ES-I3 (cell line): ENCODE results near the gene NRSN2.
"Not testable (repeated sequence)": the region's sequence is repeated elsewhere in the genome, so short reads cannot be mapped to it uniquely, and the experiment has no call there.

ENCODE experiments used
- H3K36me3 ChIP-seq: 2 replicates; pipeline ENCODE4 v1.6.1; 2013; ENCODE audit warnings: mild to moderate bottlenecking, low read length, control low read depth, moderate library complexity; ENCODE audit not compliant: insufficient read depth
- H3K4me1 ChIP-seq: 2 replicates; pipeline ENCODE4 v1.6.1; 2013; ENCODE audit warnings: mild to moderate bottlenecking, control low read depth, low read length; ENCODE audit not compliant: insufficient read depth
- H3K9ac ChIP-seq: 2 replicates; pipeline ENCODE4 v1.6.1; 2013; ENCODE audit warnings: low read depth, mild to moderate bottlenecking, low read length, moderate library complexity
- H3K9me3 ChIP-seq: 2 replicates; pipeline ENCODE4 v1.6.1; 2013; ENCODE audit warnings: mild to moderate bottlenecking, low read length, moderate library complexity; ENCODE audit not compliant: control insufficient read depth, insufficient read depth

The NRSN2 gene

DNA sequence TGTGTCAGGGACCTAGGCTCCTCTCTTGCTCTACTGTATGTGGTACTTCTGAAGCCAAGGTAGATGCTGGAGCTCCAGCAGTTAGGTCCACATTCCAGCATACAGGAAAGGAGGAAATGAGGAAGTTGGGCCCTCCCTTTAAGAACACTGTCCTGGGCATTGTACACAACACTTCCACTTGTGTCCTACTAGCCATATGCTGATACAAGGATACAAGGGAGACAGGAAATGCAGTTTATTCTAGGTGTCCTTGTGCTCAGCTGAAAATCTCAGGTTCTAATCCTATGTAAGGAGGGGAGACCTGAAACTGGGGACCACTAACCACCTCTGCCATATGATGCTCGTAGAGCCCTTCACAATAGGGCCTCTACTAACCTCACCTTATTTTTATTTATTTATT lies 37.8 kb downstream of the NRSN2 start:
- H3K9me3 ChIP-seq: no peaks in the 10 kb centered on the region
- H3K9ac ChIP-seq: no peak overlapping the region
- peaks cover 12% of the 10 kb centered on the region; the same call in 1 of the 2 replicates for H3K36me3 ChIP-seq
- H3K4me1 ChIP-seq: no peaks in the 10 kb centered on the region; the same call in 1 of the 2 replicates

DNA sequence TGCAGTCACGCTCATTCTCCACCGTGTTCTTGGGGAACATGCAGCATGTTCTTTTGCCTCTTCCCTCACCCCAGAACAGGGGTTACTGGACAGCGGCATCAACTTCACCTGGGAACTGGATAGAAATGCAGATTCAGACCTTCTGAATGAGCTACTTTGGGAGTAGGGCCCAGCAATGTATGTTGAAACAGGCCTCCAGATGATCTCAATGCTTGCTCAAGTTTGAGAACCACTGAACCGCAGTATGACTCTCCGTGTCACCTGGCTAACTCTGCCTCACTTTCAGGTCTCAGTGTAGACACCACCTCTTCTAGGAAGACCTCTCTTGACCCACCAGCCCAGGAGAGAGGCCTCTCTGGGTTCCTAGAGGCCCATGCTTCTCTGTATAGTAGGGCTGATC lies 38.5 kb downstream of the NRSN2 start:
- H3K9me3 ChIP-seq: no peaks in the 10 kb centered on the region
- H3K9ac ChIP-seq: no peak overlapping the region
- peaks cover 12% of the 10 kb centered on the region; the same call in 1 of the 2 replicates for H3K36me3 ChIP-seq
- no peaks in the 10 kb centered on the region; the same call in 1 of the 2 replicates for H3K4me1 ChIP-seq

DNA sequence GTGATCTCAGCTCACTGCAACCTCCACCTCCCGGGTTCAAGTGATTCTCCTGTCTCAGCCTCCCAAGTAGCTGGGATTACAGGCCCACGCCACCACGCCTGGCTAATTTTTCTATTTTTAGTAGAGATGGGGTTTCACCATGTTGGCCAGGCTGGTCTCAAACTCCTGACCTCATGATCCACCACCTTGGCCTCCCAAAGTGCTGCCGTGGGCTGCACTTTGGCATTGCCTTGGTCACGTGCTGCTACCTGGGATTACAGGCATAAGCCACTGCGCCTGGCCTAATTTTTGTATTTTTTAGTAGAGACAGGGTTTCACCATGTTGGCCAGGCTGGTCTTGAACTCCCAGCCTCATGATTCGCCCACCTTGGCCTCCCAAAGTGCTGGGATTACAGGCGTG lies 39.7 kb downstream of the NRSN2 start:
- H3K9ac ChIP-seq, H3K4me1 ChIP-seq, H3K9me3 ChIP-seq: not testable (repeated sequence)
- H3K36me3 ChIP-seq: peaks cover 12% of the 10 kb centered on the region; the same call in 1 of the 2 replicates

DNA sequence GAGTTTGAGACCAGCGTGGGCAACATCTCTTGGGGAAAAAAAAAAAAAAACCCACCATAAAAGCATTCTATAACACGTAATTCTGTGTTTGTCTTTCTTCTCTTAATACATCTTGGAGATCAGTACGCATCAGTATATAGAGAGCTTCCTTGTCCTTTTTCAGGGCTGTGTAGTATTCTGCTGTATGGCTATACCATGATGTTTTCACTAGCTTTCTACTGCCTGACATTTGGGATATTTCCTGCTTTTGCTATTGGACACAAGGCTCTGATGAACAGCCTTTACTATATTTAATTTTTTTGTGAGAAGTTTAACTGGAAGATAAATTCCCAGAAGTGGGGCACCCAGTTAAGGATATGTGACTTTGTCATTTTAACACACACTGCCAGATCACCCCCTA lies 40.6 kb downstream of the NRSN2 start:
- Histone ChIP-seq H3K36me3 (peaks cover 17% of the 10 kb centered on the region; the same call in 1 of the 2 replicates), H3K9ac (no peak overlapping the region), H3K9me3 (no peaks in the 10 kb centered on the region), H3K4me1 (no peaks in the 10 kb centered on the region; the same call in 1 of the 2 replicates)

DNA sequence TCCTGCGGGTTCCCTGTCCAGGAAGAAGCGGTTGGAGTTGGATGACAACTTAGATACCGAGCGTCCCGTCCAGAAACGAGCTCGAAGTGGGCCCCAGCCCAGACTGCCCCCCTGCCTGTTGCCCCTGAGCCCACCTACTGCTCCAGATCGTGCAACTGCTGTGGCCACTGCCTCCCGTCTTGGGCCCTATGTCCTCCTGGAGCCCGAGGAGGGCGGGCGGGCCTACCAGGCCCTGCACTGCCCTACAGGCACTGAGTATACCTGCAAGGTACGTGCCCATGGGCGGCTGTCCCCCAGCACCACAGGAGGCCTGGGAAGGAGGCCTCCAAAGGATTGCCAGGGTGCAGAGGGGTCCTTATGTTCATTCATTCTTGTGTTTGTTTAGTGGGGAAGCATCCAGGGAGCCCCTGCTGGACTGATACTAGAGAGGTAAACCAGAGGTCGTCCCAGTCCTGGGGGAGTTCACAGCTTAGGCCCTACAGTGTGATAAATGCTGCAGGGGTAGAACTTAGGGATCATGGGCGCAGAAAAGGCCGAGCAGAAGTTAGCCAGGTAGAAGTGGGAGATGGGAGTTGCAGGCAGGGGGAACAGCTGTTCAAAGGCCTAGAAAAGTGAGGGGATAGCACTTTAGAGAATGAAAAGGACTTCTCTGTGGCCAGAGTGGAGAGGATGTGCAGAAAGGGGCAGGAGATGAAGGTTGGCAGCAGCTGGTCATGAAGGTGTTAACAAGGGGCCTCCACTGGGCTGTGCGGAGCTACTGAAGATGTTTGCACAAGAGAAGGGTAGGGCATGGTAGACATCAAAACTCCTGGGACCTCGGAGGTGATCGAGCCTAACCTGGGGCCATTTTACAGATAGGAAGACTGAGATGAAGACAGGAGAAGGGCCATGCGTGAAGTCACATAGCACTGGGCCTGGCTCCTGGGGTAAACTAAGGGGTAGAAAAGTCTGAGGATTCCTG lies 41.4 kb downstream of the NRSN2 start:
- Histone ChIP-seq H3K9me3 (no peaks in the 10 kb centered on the region), H3K4me1 (no peaks in the 10 kb centered on the region), H3K9ac (no peak overlapping the region), H3K36me3 (peaks cover 17% of the 10 kb centered on the region; the same call in 1 of the 2 replicates)

DNA sequence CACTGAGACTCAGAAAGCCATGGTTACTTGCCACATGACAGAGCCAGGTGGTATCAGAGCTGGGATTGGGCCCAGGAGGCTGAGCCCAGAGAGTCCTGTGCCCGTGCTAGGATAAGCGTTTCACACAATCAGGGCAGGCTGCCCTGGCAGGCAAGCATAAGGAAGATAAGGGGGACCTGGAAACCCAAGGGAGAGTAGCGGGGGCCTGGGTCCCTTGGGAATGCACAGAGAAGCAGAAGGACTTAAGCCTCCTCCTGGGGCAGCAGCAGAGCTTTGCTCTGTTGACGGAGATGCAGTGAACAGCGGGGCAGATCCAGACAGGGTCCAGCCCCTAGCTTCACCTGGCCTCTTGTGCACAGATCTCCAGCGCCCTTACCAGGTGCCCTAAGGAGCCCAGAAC lies 42.3 kb downstream of the NRSN2 start:
- no peaks in the 10 kb centered on the region for H3K4me1 ChIP-seq
- peaks cover 23% of the 10 kb centered on the region; the same call in 1 of the 2 replicates for H3K36me3 ChIP-seq
- no peak overlapping the region for H3K9ac ChIP-seq
- H3K9me3 ChIP-seq: no peaks in the 10 kb centered on the region

DNA sequence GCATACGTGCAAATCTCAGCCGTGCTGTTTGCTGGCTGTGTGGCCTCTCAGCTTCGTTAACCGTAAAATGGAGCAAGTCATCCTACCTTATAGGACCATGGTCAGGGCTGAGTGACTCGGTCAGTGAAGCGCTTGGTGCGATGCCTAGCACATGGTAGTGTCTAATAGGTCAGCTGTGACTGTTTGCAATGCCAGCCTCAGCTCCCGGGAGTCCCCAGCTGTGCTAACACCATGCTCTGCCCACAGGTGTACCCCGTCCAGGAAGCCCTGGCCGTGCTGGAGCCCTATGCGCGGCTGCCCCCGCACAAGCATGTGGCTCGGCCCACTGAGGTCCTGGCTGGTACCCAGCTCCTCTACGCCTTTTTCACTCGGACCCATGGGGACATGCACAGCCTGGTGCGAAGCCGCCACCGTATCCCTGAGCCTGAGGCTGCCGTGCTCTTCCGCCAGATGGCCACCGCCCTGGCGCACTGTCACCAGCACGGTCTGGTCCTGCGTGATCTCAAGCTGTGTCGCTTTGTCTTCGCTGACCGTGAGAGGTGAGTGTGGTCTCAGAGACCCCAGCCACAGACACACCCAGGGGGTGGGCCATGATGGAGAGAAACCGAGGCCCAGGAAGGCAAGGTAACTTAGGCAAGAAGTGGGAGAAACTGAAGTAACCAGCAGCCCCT lies 44.3 kb downstream of the NRSN2 start:
- Histone ChIP-seq H3K9me3 (no peaks in the 10 kb centered on the region), H3K36me3 (peaks cover 22% of the 10 kb centered on the region; the same call in 1 of the 2 replicates), H3K9ac (no peak overlapping the region), H3K4me1 (no peaks in the 10 kb centered on the region)

DNA sequence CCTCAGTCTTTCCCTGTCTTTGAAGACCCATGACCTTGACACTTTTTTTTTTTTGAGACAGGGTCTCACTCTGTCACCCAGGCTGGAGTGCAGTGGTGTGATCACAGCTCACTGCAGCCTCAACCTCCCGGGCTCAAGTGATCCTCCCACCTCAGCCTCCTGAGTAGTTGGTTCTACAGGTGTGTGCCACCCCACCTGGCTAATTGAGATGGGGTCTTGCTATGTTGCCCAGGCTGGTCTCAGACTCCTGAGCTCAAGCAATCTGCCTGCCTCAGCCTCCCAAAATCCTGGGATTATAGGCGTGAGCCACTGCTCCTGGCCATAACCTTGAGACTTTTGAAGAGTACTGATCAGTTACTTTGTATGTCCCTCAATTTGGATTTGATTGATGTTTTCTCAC lies 46.4 kb downstream of the NRSN2 start:
- not testable (repeated sequence) for H3K9ac ChIP-seq, H3K4me1 ChIP-seq, H3K9me3 ChIP-seq
- peaks cover 29% of the 10 kb centered on the region; the same call in 1 of the 2 replicates for H3K36me3 ChIP-seq

DNA sequence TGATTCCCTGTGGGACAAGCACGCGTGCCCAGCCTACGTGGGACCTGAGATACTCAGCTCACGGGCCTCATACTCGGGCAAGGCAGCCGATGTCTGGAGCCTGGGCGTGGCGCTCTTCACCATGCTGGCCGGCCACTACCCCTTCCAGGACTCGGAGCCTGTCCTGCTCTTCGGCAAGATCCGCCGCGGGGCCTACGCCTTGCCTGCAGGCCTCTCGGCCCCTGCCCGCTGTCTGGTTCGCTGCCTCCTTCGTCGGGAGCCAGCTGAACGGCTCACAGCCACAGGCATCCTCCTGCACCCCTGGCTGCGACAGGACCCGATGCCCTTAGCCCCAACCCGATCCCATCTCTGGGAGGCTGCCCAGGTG lies 49.3 kb downstream of the NRSN2 start:
- Histone ChIP-seq H3K36me3 (peaks cover 24% of the 10 kb centered on the region; the same call in 1 of the 2 replicates), H3K9ac (no peak overlapping the region)

DNA sequence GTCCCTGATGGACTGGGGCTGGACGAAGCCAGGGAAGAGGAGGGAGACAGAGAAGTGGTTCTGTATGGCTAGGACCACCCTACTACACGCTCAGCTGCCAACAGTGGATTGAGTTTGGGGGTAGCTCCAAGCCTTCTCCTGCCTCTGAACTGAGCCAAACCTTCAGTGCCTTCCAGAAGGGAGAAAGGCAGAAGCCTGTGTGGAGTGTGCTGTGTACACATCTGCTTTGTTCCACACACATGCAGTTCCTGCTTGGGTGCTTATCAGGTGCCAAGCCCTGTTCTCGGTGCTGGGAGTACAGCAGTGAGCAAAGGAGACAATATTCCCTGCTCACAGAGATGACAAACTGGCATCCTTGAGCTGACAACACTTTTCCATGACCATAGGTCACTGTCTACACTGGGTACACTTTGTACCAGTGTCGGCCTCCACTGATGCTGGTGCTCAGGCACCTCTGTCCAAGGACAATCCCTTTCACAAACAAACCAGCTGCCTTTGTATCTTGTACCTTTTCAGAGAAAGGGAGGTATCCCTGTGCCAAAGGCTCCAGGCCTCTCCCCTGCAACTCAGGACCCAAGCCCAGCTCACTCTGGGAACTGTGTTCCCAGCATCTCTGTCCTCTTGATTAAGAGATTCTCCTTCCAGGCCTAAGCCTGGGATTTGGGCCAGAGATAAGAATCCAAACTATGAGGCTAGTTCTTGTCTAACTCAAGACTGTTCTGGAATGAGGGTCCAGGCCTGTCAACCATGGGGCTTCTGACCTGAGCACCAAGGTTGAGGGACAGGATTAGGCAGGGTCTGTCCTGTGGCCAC lies 49.9 kb downstream of the NRSN2 start:
- Histone ChIP-seq H3K9me3 (no peaks in the 10 kb centered on the region), H3K36me3 (peaks cover 23% of the 10 kb centered on the region; the same call in 1 of the 2 replicates), H3K9ac (no peak overlapping the region), H3K4me1 (peaks cover 9% of the 10 kb centered on the region)

More for the DNA sequence above, 49.3 kb downstream of the NRSN2 start:
- Histone ChIP-seq H3K9me3 (no peaks in the 10 kb centered on the region), H3K4me1 (peaks cover 9% of the 10 kb centered on the region)

DNA sequence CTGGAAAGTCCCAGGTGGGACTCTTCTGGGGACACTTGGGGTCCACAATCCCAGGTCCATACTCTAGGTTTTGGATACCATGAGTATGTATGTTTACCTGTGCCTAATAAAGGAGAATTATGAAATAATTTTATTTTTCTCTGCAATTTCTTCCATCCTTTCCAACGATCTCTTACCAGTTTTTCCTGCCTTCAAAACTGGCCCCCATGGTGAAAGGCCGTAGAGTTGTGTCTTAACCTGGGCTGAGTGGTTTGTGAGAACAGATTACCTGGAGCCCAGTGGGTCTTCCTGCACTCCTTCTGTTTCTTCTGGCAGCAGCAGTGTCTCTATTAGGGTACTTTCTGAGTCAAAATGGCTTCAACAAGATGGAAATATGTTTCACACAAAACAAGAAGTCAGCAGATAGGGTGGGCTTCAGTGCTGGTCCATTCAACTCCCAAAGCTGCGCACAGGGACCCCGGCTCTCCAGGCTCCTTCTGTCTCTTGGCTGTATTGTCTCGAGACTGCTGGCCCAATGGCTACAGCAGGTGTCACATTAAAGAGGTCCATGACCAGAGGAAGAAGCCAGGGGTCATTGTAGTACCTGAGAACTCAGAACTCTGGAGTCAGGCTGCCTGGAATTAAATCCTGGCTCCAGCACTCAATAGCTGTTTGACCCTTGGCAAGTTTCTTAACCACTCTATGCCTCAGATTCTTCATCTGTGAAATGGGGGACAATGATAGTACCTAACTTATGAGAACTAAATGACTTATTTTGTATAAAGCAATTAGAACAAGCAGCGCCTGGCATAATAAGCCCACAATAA lies 50.7 kb downstream of the NRSN2 start:
- Histone ChIP-seq H3K9me3 (no peaks in the 10 kb centered on the region), H3K4me1 (peaks cover 9% of the 10 kb centered on the region), H3K9ac (no peak overlapping the region), H3K36me3 (peaks cover 19% of the 10 kb centered on the region; the same call in 1 of the 2 replicates)

DNA sequence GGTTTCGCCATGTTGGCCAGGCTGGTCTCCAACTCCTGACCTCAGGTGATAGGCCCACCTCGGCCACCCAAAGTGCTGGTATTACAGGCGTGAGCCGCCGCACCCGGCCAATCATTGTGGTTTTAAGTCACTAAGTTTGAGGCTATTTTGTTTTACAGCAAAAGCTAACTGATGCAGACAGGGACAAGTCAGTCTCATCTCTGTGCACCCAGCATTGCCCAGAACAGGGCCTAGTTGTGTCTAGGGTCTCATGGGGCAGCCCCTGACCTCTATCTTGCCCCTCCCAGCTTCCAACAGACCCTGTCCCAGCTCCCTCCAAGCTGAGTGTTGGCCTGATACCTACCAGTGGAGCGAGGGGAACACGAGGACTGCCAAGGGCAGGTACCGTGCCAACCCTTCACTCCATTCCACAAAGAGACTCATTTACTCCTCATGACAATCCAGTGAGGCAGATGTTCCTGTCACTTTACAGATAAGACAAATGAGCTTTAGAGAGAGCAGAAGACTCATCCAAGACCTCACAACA lies 52.3 kb downstream of the NRSN2 start:
- Histone ChIP-seq H3K36me3 (peaks cover 12% of the 10 kb centered on the region; the same call in 1 of the 2 replicates), H3K9ac (no peak overlapping the region), H3K9me3 (peaks cover 6% of the 10 kb centered on the region), H3K4me1 (peaks cover 9% of the 10 kb centered on the region)

DNA sequence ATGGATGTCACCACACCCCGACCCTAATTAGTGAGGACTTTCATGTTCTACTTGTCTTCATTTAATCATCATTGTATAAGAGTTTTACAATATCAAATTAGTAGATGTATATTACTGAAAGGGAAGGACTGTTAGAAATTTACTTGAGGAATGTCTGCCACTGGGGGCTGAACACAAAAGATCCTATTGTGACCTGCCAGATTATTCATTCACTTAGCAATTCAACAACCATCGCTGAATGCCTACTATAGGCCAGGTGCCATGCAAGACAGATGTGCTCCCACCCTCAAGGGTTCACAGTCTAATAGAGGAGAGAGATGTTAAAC lies 53.2 kb downstream of the NRSN2 start:
- H3K9me3 ChIP-seq: peaks cover 6% of the 10 kb centered on the region
- H3K9ac ChIP-seq: no peak overlapping the region
- H3K36me3 ChIP-seq: peaks cover 10% of the 10 kb centered on the region; the same call in 1 of the 2 replicates
- H3K4me1 ChIP-seq: peaks cover 9% of the 10 kb centered on the region
